ENCODE results near the gene CIAO3. TPM values are rescaled to one million over a fixed set of nuclear protein-coding genes. Genes with fewer than 3 reads are reported as not detected.

Gene CIAO3
- polyA plus RNA-seq, 1 donor (not counting 4 experiments of a cell fraction or from before 2014, with no cell fraction given): 24.9 TPM

DNA sequence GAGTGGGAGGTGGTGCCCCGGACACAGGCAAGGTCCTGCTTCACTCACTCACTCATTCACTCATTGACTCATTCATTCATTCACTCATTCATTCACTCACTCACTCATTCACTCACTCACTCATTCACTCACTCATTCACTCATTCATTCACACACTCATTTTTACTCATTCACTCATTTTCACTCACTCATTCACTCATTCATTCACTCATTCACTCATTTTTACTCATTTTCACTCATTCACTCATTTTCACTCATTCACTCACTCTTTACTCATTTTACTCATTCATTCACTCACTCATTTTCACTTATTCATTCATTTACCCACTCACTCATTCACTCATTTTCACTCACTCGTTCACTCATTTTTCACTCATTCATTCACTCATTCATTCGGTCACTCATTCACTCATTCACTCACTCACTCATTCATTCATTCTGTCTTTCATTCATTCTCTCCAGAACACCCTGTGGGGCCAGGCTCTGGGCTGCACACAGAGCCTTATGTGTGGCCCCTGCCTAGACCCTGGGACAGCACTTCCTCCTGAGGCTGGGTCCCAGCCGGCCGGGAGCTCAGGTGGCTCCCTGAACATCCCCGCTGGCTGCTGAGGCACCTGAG lies 38.2 kb upstream of the CIAO3 start:
- H3K36me3 ChIP-seq (ENCODE audit: control insufficient read depth in 2 of 2, extremely low read depth in 1 of 2, insufficient read depth in 2 of 2, low read length in 2 of 2): no peaks in the 10 kb centered on the region
- no peak overlapping the region for H2AFZ ChIP-seq (ENCODE audit: control insufficient read depth, low read length)
- no peak overlapping the region for H3K4me2 ChIP-seq (ENCODE audit: control insufficient read depth, extremely low read depth, insufficient read depth, low read depth, low read length)
- no peaks in the 10 kb centered on the region for H4K20me1 ChIP-seq (ENCODE audit: control insufficient read depth, extremely low read depth, insufficient read depth, low read length)
- TF ChIP-seq EZH2 (IDR thresholded peaks at IDR 0.05; ENCODE audit: low read length): no peak
- TF ChIP-seq, protein P1, sequence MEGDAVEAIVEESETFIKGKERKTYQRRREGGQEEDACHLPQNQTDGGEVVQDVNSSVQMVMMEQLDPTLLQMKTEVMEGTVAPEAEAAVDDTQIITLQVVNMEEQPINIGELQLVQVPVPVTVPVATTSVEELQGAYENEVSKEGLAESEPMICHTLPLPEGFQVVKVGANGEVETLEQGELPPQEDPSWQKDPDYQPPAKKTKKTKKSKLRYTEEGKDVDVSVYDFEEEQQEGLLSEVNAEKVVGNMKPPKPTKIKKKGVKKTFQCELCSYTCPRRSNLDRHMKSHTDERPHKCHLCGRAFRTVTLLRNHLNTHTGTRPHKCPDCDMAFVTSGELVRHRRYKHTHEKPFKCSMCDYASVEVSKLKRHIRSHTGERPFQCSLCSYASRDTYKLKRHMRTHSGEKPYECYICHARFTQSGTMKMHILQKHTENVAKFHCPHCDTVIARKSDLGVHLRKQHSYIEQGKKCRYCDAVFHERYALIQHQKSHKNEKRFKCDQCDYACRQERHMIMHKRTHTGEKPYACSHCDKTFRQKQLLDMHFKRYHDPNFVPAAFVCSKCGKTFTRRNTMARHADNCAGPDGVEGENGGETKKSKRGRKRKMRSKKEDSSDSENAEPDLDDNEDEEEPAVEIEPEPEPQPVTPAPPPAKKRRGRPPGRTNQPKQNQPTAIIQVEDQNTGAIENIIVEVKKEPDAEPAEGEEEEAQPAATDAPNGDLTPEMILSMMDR (optimal IDR thresholded peaks at IDR 0.05 in 1 of 3, IDR thresholded peaks at IDR 0.05 in 1 of 3, conservative IDR thresholded peaks at IDR 0.05 in 1 of 3; ENCODE audit: extremely low read depth in 1 of 3, insufficient read depth in 2 of 3, low read length in 3 of 3): no peak
- H3K9me3 ChIP-seq (ENCODE audit: control insufficient read depth, low read depth, low read length): no peaks in the 10 kb centered on the region
- no peak overlapping the region for H3K4me3 ChIP-seq (ENCODE audit: control insufficient read depth in 2 of 3, extremely low read depth in 1 of 3, insufficient read depth in 2 of 3, low read depth in 1 of 3, low read length in 3 of 3)
- H3K27me3 ChIP-seq (ENCODE audit: control insufficient read depth, extremely low read depth, insufficient read depth, low read length): peaks cover 15% of the 10 kb centered on the region
- FAIRE-seq (no peak), DNase-seq (ENCODE audit: low read depth, low spot score) (no peak)
- H3K27ac ChIP-seq (ENCODE audit: control insufficient read depth, insufficient read depth, low read length): no peak overlapping the region
- peaks cover 23% of the 10 kb centered on the region for H3K4me1 ChIP-seq (ENCODE audit: control insufficient read depth, extremely low read depth, insufficient read depth, low read length)
- H3K9me1 ChIP-seq (ENCODE audit: control insufficient read depth, extremely low read depth, insufficient read depth, low read length): no peaks in the 10 kb centered on the region
- no peak overlapping the region for H3K9ac ChIP-seq (ENCODE audit: control insufficient read depth, extremely low read depth, insufficient read depth, low read length)
- no peaks in the 10 kb centered on the region for H3K79me2 ChIP-seq (ENCODE audit: control insufficient read depth, insufficient read depth, low read length)
- dilution Hi-C loops (cut with MboI; ENCODE audit: extremely low pct_ligation_motif_present, low sequenced_read_pairs): no loop called here

DNA sequence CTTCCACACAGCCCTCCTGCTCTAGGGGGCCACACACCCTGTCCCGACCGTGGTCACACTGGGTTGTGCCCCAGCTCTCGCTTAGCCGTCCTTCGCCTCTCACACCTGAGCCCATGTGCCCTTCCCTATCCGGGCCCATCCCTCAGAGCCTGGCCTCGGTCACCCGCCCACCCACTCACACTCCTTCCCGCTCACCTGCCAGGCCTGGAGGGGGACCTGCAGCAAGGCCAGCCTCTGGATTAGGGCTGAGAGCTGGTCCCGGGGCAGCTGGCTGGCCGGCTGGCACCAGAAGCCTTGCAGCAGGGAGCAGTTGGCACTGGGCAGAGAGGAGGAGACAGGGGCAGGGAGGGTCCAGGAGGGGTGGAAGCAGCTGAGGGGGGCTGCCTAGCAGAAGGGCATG lies 37.6 kb upstream of the CIAO3 start:
- dilution Hi-C loops (cut with MboI; ENCODE audit: extremely low pct_ligation_motif_present, low sequenced_read_pairs): no loop called here
- DNase-seq (ENCODE audit: low read depth, low spot score) (no peak), FAIRE-seq (no peak)
- H3K4me3 ChIP-seq (ENCODE audit: control insufficient read depth in 2 of 3, extremely low read depth in 1 of 3, insufficient read depth in 2 of 3, low read depth in 1 of 3, low read length in 3 of 3): no peak overlapping the region
- TF ChIP-seq EZH2 (IDR thresholded peaks at IDR 0.05; ENCODE audit: low read length): no peak
- TF ChIP-seq, protein P1 (optimal IDR thresholded peaks at IDR 0.05 in 1 of 3, IDR thresholded peaks at IDR 0.05 in 1 of 3, conservative IDR thresholded peaks at IDR 0.05 in 1 of 3; ENCODE audit: extremely low read depth in 1 of 3, insufficient read depth in 2 of 3, low read length in 3 of 3): no peak
- H3K27ac ChIP-seq (ENCODE audit: control insufficient read depth, insufficient read depth, low read length): no peak overlapping the region
- no peaks in the 10 kb centered on the region for H3K9me1 ChIP-seq (ENCODE audit: control insufficient read depth, extremely low read depth, insufficient read depth, low read length)
- peaks cover 18% of the 10 kb centered on the region for H3K4me1 ChIP-seq (ENCODE audit: control insufficient read depth, extremely low read depth, insufficient read depth, low read length)
- H3K36me3 ChIP-seq (ENCODE audit: control insufficient read depth in 2 of 2, extremely low read depth in 1 of 2, insufficient read depth in 2 of 2, low read length in 2 of 2): no peaks in the 10 kb centered on the region
- H3K79me2 ChIP-seq (ENCODE audit: control insufficient read depth, insufficient read depth, low read length): no peaks in the 10 kb centered on the region
- no peak overlapping the region for H3K4me2 ChIP-seq (ENCODE audit: control insufficient read depth, extremely low read depth, insufficient read depth, low read depth, low read length)
- no peaks in the 10 kb centered on the region for H3K9me3 ChIP-seq (ENCODE audit: control insufficient read depth, low read depth, low read length)
- no peaks in the 10 kb centered on the region for H4K20me1 ChIP-seq (ENCODE audit: control insufficient read depth, extremely low read depth, insufficient read depth, low read length)
- H2AFZ ChIP-seq (ENCODE audit: control insufficient read depth, low read length): no peak overlapping the region
- no peak overlapping the region for H3K9ac ChIP-seq (ENCODE audit: control insufficient read depth, extremely low read depth, insufficient read depth, low read length)
- peaks cover 15% of the 10 kb centered on the region for H3K27me3 ChIP-seq (ENCODE audit: control insufficient read depth, extremely low read depth, insufficient read depth, low read length)
